ENCODE measurements around the gene ASAP2.

ASAP2 gene

DNA sequence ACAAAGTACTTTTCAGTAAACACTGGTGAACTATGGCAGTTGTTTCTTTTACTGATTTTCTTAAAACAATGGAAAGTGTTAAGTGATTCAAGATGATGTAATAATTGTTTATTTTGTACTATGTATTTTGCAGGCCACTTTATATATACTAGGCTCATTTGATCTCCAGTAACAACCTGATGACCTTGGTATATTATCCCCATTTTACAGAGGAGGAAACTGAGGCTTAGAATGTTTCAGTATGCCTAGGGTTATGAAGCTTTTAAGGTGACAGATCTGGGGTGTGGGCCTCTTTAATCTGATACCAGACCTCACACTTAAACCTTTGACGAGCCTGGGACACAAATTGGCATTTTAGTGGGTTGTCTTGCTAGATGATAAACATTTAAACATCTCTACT lies 153.5 kb downstream of the ASAP2 start:
- Histone ChIP-seq H4K20me1 (ENCODE audit: insufficient read depth, low read length) (no peaks in the 10 kb centered on the region), H3K9ac (ENCODE audit: low read depth, low read length) (no peak overlapping the region), H3K4me1 (ENCODE audit: insufficient read depth, low read length) (no peaks in the 10 kb centered on the region), H3K36me3 (ENCODE audit: insufficient read depth, low read length) (peaks cover 20% of the 10 kb centered on the region; the same call in 1 of the 2 replicates), H3K27me3 (ENCODE audit: insufficient read depth, low read length, poor library complexity) (no peaks in the 10 kb centered on the region), H3K4me2 (ENCODE audit: insufficient read depth, low read length) (no peak overlapping the region), H2AFZ (ENCODE audit: low read depth, low read length) (no peak overlapping the region), H3K9me3 (ENCODE audit: insufficient read depth, low read length, severe bottlenecking) (no peaks in the 10 kb centered on the region), H3K4me3 (ENCODE audit: low read depth in 1 of 2, low read length in 2 of 2) (no peak overlapping the region), H3K79me2 (ENCODE audit: insufficient read depth, low read length) (no peaks in the 10 kb centered on the region), H3K27ac (ENCODE audit: low read length) (no peak overlapping the region)
- no peak for DNase-seq
- TF ChIP-seq, protein P1, sequence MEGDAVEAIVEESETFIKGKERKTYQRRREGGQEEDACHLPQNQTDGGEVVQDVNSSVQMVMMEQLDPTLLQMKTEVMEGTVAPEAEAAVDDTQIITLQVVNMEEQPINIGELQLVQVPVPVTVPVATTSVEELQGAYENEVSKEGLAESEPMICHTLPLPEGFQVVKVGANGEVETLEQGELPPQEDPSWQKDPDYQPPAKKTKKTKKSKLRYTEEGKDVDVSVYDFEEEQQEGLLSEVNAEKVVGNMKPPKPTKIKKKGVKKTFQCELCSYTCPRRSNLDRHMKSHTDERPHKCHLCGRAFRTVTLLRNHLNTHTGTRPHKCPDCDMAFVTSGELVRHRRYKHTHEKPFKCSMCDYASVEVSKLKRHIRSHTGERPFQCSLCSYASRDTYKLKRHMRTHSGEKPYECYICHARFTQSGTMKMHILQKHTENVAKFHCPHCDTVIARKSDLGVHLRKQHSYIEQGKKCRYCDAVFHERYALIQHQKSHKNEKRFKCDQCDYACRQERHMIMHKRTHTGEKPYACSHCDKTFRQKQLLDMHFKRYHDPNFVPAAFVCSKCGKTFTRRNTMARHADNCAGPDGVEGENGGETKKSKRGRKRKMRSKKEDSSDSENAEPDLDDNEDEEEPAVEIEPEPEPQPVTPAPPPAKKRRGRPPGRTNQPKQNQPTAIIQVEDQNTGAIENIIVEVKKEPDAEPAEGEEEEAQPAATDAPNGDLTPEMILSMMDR (IDR thresholded peaks at IDR 0.05; ENCODE audit: borderline replicate concordance, extremely low read depth, low read length, poor library complexity, severe bottlenecking): no peak
- TF ChIP-seq EZH2 (IDR thresholded peaks at IDR 0.05; ENCODE audit: borderline replicate concordance, low read depth, low read length, severe bottlenecking): no peak
- ATAC-seq (ENCODE audit: insufficient read depth, low read depth): no peak

DNA sequence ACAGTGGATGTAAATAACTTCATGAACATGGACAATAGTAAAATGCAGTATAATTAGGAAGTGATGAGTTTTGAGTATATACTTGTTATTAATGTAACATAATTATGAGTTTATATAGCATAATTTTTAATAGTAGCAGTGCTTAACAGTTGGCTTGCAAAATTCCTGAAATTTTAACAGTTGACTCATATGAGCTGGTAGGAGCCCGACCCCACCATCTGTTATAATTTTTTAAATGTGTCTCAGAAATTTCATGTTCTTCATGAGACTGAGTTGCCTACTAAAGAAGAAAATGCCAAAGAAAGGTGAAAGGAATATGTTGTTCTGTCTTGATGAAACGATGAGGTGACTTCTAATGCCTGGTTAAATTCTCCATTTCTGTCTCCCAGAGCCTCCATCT lies 154.1 kb downstream of the ASAP2 start:
- no peak overlapping the region for H2AFZ ChIP-seq (ENCODE audit: low read depth, low read length)
- DNase-seq (no peak), ATAC-seq (ENCODE audit: insufficient read depth, low read depth) (no peak)
- no peak overlapping the region for H3K4me2 ChIP-seq (ENCODE audit: insufficient read depth, low read length)
- H3K9me3 ChIP-seq (ENCODE audit: insufficient read depth, low read length, severe bottlenecking): no peaks in the 10 kb centered on the region
- no peak overlapping the region for H3K9ac ChIP-seq (ENCODE audit: low read depth, low read length)
- H3K36me3 ChIP-seq (ENCODE audit: insufficient read depth, low read length): peaks cover 23% of the 10 kb centered on the region; the same call in 1 of the 2 replicates
- H3K79me2 ChIP-seq (ENCODE audit: insufficient read depth, low read length): no peaks in the 10 kb centered on the region
- no peaks in the 10 kb centered on the region for H3K27me3 ChIP-seq (ENCODE audit: insufficient read depth, low read length, poor library complexity)
- H3K4me3 ChIP-seq (ENCODE audit: low read depth in 1 of 2, low read length in 2 of 2): no peak overlapping the region
- TF ChIP-seq, protein P1 (IDR thresholded peaks at IDR 0.05; ENCODE audit: borderline replicate concordance, extremely low read depth, low read length, poor library complexity, severe bottlenecking): no peak
- no peaks in the 10 kb centered on the region for H3K4me1 ChIP-seq (ENCODE audit: insufficient read depth, low read length)
- no peak overlapping the region for H3K27ac ChIP-seq (ENCODE audit: low read length)
- H4K20me1 ChIP-seq (ENCODE audit: insufficient read depth, low read length): no peaks in the 10 kb centered on the region

GRCh38 chr2:9364373-9364772 lies 157.8 kb downstream of the ASAP2 start:
- no peak overlapping the region for H3K4me3 ChIP-seq (ENCODE audit: low read depth in 1 of 2, low read length in 2 of 2)
- no peak overlapping the region for H2AFZ ChIP-seq (ENCODE audit: low read depth, low read length)
- H3K36me3 ChIP-seq (ENCODE audit: insufficient read depth, low read length): peaks cover 20% of the 10 kb centered on the region; the same call in 1 of the 2 replicates
- H3K9me3 ChIP-seq (ENCODE audit: insufficient read depth, low read length, severe bottlenecking): no peaks in the 10 kb centered on the region
- H4K20me1 ChIP-seq (ENCODE audit: insufficient read depth, low read length): no peaks in the 10 kb centered on the region
- no peaks in the 10 kb centered on the region for H3K27me3 ChIP-seq (ENCODE audit: insufficient read depth, low read length, poor library complexity)
- ATAC-seq (ENCODE audit: insufficient read depth, low read depth): no peak
- H3K79me2 ChIP-seq (ENCODE audit: insufficient read depth, low read length): no peaks in the 10 kb centered on the region
- no peaks in the 10 kb centered on the region for H3K4me1 ChIP-seq (ENCODE audit: insufficient read depth, low read length)
- H3K9ac ChIP-seq (ENCODE audit: low read depth, low read length): no peak overlapping the region
- H3K4me2 ChIP-seq (ENCODE audit: insufficient read depth, low read length): no peak overlapping the region
- H3K27ac ChIP-seq (ENCODE audit: low read length): no peak overlapping the region
- DNase-seq: no peak
- TF ChIP-seq, protein P1 (IDR thresholded peaks at IDR 0.05; ENCODE audit: borderline replicate concordance, extremely low read depth, low read length, poor library complexity, severe bottlenecking): no peak
- no peak for TF ChIP-seq EZH2 (IDR thresholded peaks at IDR 0.05; ENCODE audit: borderline replicate concordance, low read depth, low read length, severe bottlenecking)
